Breast epithelium (tissue), 3 donors: ENCODE results near the gene ZNF808.

Experiments used
- POLR2A ChIP-seq: fragments of 450-650 bp; IDR thresholded peaks from one replicate; pipeline ENCODE4 v1.6.1; 2016; ENCODE audit warnings: antibody characterized with exemption, mild to moderate bottlenecking, moderate library complexity
- POLR2AphosphoS5 ChIP-seq, 3 donors: sonication (generic); formaldehyde crosslinking; IDR thresholded peaks; one replicate each; pipeline ENCODE4 v1.6.1; 2017; ENCODE audit warnings: antibody characterized with exemption in 3 of 3
- TF ChIP-seq, protein P1 (sequence below), 3 donors: fragments of 450-650 bp; IDR thresholded peaks; one replicate each; pipeline ENCODE4 v1.5.1; 2016 to 2017; ENCODE audit warnings: antibody characterized with exemption in 3 of 3, mild to moderate bottlenecking in 3 of 3, moderate library complexity in 3 of 3

DNA sequence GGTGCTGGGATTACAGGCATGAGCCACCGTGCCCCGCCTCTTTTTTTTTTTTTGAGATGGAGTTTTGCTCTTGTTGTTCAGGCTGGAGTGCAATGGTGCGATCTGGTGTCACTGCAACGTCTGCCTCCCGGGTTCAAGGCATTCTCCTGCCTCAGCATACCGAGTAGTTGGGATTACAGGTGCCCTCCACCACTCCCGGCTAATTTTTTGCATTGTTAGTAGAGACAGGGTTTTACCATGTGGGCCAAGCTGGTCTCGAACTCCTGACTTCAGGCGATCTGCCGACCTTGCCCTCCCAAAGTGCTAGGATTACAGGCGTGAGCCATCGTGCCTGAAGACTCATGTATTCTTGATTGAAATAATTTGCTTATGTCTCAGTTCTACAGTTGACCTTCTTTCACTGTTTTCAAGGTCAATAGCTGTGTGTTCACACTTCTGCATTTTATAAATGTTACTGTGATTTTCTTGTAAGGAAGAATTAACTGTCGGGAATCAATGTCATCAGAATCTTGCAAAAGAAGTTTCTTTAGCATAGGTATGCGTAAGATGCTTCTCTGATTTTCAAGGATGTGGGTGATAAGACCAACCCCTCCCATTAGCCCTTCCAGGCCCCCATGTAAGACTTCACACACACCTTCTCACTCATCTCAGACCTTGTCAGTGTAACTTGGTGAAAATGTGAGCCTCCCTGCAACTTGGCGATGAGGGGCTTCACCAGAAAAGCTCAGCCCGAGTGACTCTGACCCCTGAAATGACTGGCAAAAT, 29.9 kb downstream of the ZNF808 start:
- TF ChIP-seq POLR2A (no peak), POLR2AphosphoS5 (IDR thresholded peaks at IDR 0.05) (no peak)
- TF ChIP-seq, protein P1, sequence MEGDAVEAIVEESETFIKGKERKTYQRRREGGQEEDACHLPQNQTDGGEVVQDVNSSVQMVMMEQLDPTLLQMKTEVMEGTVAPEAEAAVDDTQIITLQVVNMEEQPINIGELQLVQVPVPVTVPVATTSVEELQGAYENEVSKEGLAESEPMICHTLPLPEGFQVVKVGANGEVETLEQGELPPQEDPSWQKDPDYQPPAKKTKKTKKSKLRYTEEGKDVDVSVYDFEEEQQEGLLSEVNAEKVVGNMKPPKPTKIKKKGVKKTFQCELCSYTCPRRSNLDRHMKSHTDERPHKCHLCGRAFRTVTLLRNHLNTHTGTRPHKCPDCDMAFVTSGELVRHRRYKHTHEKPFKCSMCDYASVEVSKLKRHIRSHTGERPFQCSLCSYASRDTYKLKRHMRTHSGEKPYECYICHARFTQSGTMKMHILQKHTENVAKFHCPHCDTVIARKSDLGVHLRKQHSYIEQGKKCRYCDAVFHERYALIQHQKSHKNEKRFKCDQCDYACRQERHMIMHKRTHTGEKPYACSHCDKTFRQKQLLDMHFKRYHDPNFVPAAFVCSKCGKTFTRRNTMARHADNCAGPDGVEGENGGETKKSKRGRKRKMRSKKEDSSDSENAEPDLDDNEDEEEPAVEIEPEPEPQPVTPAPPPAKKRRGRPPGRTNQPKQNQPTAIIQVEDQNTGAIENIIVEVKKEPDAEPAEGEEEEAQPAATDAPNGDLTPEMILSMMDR (IDR thresholded peaks at IDR 0.05) = no peak
